GM19455 (cell line): ENCODE results near the gene GJA8.
"Not testable (repeated sequence)": the region's sequence is repeated elsewhere in the genome, so short reads cannot be mapped to it uniquely, and the experiment has no call there.

Experiments
- ATAC-seq: cut with Tn5 transposase; IDR thresholded peaks from one replicate; pipeline ENCODE4 v1.9.1; 2021; ENCODE audit not compliant: unreplicated experiment

Gene GJA8

DNA sequence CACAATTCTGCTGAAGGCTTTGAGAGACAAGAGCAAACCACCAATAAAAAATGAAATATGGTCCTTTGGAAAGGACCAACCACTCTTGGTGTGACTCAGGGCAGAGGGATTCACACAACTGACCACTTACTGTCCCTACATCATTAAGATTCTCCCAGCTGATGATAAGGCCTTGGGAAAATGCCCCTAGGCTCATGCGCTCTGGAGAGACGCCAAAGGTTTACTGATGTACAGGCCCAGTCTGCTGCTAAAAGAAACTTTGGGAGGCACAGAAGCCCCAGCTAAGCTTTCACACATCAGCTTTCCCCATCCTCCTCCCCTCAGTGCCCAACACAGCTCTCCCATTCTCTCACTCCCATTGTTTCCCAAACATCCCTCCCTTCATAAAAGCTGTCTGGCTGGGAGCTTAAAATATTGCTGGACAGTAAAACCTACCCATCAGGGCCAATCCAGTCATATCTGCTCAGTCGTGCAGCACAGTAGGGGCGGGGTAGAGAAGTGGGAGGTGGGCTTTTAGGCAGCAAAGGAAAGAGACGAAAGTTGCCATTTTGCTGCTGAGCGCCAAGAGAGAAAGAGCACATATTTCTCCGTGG lies at the start of gene GJA8:
TSS of gene GJA8 (plus strand) at position 543 of the 593 bp plus-strand sequence. CDS start 5,161 bp downstream, outside the sequence.
- ATAC-seq = no peak

DNA sequence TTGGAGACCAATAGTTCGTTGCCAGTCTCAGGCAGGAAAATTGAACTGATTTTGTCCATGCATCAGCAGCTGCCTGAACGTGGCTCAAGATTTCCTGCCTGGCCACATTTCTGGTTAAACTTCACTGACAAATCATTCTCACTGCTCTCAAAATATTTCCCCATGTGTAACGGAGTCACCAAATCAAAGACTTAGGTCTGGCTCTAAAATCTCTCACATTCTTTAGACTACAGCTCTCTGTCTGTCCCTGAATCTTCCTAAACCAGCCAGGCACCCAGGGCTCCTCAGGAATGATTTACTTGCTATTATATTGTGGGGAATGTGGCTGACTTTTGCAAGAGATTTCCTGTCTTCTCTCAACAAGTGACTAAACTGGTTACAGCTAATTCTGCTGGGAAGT lies 49.2 kb upstream of the GJA8 start:
- ATAC-seq = no peak

GRCh38 chr1:147854989-147855388 lies 47.6 kb upstream of the GJA8 start:
- ATAC-seq = not testable (repeated sequence)

GRCh38 chr1:147855996-147856395 lies 46.6 kb upstream of the GJA8 start:
- ATAC-seq = not testable (repeated sequence)

GRCh38 chr1:147867204-147867603 lies 35.4 kb upstream of the GJA8 start:
- ATAC-seq = not testable (repeated sequence)

GRCh38 chr1:147878022-147878421 lies 24.6 kb upstream of the GJA8 start:
- ATAC-seq = no peak

DNA sequence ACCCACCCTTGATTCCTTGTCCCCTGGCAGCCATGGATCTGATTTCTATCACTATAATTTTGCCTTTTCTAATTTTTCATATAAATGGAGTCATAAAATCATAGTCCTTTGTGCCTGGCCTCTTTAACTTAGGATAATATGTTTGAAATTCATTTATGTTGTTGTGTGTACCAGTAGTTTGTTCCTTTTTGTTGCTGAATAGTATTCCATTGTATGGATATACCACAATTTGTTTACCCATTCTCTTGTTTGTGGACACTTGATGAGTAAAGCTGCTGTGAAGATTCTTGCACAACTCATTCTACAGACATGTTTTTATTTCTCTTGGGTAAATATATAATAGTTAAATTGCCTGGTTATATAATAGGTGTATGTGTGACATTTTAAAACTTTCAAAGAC lies 22.7 kb upstream of the GJA8 start:
- ATAC-seq = no peak

- ATAC-seq = no peak
Measured at GRCh38 chr1:147882535-147882934, 20.1 kb upstream of the GJA8 start.

- ATAC-seq = peak; percentile 59
Measured at GRCh38 chr1:147890177-147890790, 12.3 kb upstream of the GJA8 start.

DNA sequence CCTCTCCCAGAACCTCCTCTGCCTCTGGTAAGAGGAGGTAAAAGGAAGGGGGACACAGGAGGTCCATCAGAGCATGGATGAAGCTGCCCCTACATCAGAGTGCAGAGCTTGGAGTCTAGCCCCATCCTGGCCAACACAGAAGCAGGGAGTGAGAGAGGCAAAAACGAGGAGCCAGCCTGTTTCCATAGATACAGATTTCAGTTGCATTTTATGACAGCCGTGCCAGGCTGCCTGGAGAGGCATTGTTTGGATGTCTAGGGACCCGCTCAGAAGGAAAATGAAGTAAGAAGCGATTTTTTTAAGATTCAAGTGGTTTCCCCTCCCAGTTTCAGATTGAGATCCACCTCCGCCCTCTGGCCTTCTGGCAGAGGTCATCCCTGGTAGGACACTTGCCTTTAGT lies 11.5 kb upstream of the GJA8 start:
- no peak for ATAC-seq

GRCh38 chr1:147892216-147892615 lies 10.4 kb upstream of the GJA8 start:
- ATAC-seq = no peak

- ATAC-seq = no peak
Measured at GRCh38 chr1:147892731-147893214, 9.8 kb upstream of the GJA8 start.

DNA sequence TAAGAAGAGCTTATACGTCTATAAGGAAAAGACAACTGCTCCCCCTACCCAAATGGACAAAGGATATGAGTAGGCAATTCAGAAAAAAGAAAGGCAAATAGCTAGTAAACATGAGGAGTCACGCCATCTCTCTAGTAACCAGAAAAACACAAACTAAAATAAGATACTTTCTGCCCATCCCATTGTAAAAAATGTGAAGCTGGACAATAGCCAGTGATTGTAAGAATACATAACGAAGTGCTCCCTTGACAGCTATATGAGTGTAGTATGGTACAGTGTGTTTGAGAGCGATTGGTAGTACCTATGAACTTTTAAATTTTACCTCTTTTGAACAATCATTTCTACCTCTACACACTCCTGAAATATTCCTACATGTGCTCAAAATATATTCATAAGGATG lies 7.5 kb upstream of the GJA8 start:
- no peak for ATAC-seq

DNA sequence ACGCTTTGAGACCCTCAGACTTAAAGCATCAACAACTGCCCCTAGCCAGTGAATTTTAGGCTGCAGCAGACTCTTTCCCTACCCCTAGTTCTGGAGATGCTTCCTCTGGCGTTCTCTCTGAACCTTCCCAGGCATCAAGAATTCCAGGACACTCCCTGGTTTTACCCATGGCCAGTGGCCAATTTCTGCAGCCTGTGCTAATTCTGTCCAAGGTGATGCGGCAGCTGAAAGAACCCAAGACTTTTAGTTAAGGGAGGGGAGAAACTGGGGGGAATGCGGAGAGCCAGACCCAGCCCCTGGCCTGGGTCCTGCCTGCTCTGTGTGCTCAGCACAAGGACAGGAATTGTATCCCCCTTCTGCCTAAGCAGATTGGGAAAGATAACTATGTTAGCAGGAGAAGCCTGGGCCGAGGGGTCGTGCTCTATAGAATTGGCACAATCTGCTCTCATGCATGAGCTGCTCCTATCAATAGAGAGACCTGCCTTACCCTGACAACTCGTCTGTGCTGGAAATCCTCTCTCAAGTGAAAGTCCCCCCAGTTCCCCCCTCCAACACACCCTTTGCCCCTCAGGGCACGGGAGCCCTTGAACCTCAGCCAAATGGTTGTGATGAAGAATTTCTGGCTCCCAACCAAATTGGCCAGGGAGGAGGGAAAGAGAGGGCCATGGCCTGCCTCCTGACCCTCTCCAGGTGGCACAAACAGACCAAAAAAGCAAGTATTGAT lies 5.4 kb upstream of the GJA8 start:
- no peak for ATAC-seq

- ATAC-seq = no peak
Measured at GRCh38 chr1:147897789-147898188, 4.8 kb upstream of the GJA8 start.

DNA sequence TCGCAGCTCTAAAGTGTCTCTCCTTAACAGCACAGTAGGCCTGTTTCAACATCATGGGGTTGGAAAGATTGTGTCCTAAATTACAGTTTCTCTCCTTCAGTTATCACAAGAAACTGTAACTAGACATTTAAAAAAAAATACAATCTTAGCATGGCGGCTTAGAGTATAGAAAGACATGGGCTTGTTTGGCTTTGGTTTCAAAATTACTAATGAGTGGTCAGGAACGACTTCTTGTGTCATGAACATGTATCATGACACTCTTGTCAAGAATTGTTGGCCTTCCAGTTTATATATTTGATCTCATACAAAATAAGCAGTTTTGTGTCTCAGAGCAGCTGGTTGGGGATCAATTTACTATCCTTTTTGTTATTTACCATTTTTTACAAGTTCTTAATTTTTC lies 2.1 kb downstream of the GJA8 start:
- no peak for ATAC-seq

- no peak for ATAC-seq
Measured at GRCh38 chr1:147907786-147908509, 5.4 kb downstream of the GJA8 start.

GRCh38 chr1:147912553-147912952 lies 10.0 kb downstream of the GJA8 start:
- no peak for ATAC-seq

DNA sequence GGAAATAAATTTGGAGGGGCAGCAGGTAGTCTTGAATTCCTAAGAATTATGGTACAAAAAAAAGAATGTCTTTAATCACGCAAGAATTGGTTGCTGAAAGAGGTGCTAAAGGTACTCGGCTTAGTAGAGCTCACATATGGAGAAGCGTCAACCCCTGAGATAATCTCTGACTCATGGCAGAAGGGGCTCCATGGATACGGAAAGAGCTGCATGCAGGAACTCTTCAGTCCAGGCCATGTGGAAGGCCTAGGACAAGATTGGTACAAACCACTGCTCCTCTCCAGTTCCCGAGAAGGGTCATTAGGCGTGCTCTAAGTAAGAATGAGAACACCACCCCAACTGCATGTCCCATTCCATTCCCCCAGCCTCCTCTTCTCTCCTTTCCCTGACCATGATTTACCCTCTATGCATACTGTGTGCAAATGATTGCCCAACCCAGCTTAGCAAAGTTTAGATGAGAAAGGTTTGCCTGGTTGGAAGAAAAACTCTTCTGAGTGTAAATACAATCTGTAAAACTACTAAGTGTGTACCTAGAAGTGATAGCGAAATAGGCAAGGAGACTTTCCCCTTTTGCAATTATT lies 10.9 kb downstream of the GJA8 start:
- no peak for ATAC-seq

DNA sequence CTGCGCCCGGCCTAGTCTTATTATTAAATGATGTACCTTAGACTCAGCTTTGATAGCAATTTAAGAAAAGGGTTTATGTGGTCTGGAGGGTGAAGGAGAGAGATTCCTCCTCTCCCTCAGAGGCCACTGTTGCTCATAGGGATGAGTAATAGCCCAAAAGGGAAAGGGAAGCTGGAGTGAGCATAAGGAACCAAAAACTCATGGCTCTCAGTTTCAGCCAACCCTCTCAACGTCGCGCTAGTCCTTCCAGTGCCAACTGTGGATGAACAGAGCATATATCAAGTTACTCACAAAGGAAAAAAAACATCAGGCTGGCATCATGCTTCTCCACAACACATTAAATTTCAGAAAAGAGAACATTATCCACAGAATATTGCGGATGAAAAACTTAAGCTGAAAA lies 17.3 kb downstream of the GJA8 start:
- ATAC-seq = no peak

DNA sequence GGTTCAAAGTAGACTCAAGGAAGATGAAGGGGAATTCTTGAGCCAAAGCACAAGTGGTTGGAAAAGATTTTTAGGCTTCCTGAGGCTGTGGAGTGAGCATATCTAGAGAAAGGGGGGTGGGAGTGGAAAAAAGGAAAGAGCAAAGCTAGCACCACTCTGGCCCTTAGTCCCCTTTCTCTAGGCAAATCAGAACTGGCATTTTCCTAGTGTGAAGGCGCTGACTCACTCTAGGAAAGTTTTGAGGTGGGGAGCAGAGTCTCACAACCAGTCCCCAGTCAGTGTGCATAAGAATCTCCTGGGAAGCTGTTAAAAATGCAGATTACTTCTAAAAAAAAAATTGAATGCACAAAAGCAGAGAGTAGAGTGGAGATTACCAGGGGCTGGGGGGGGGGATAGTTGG lies 22.2 kb downstream of the GJA8 start:
- ATAC-seq = no peak
